Activated T-helper 17 cell treated with anti-CD3 and anti-CD28 coated beads, Interleukin-2, amount 50 U/mL, for 72 hours (primary cell): ENCODE measurements around the gene TDRD12. TPM values are rescaled to one million over a fixed set of nuclear protein-coding genes. Genes with fewer than 3 reads are reported as not detected.

Experiments used
- ATAC-seq: fragments of 150-1000 bp; cut with Tn5 transposase; replicated peaks from 2 replicates; pipeline ENCODE4 v1.10.0; 2021; ENCODE audit warnings: mild to moderate bottlenecking, moderate library complexity
- H3K27ac Mint-ChIP-seq: one replicate; pipeline ENCODE4 v1.8.0; 2022; ENCODE audit warnings: mixed read lengths
- H3K27me3 Mint-ChIP-seq: one replicate; pipeline ENCODE4 v1.8.0; 2022; ENCODE audit warnings: mixed read lengths
- H3K36me3 Mint-ChIP-seq: one replicate; pipeline ENCODE4 v1.8.0; 2022; ENCODE audit warnings: low read depth, mild to moderate bottlenecking, mixed read lengths
- H3K4me1 Mint-ChIP-seq: one replicate; pipeline ENCODE4 v1.8.0; 2022; ENCODE audit warnings: mixed read lengths
- H3K4me3 Mint-ChIP-seq: one replicate; pipeline ENCODE4 v1.8.0; 2022; ENCODE audit warnings: mild to moderate bottlenecking, mixed read lengths
- H3K9me3 Mint-ChIP-seq: one replicate; pipeline ENCODE4 v1.8.0; 2022; ENCODE audit warnings: mixed read lengths
- total RNA-seq, 2 donors: library from RNA; stranded (reverse); gene quantifications; one replicate each; pipeline ENCODE4 v1.2.3, GENCODE V29; 2022

Gene TDRD12
- total RNA-seq, 2 donors from 2014 or later, result 0.11 to 4.4 TPM

- Mint-ChIP-seq H3K4me1 (no peaks in the 10 kb centered on the region), H3K36me3 (no peaks in the 10 kb centered on the region), H3K4me3 (no peak overlapping the region), H3K27ac (no peak overlapping the region), H3K9me3 (no peaks in the 10 kb centered on the region), H3K27me3 (peaks cover 3% of the 10 kb centered on the region)
- ATAC-seq, result no peak
These were observed 98.3 kb downstream of the TDRD12 start for GRCh38 chr19:32817569-32818476.

- Mint-ChIP-seq H3K27me3 (peaks cover 3% of the 10 kb centered on the region), H3K9me3 (no peaks in the 10 kb centered on the region), H3K36me3 (no peaks in the 10 kb centered on the region), H3K4me3 (no peak overlapping the region), H3K27ac (no peak overlapping the region), H3K4me1 (no peaks in the 10 kb centered on the region)
- ATAC-seq, result no peak
These were observed 99.0 kb downstream of the TDRD12 start for GRCh38 chr19:32818536-32818935.

- no peak overlapping the region for H3K4me3 Mint-ChIP-seq
- no peaks in the 10 kb centered on the region for H3K36me3 Mint-ChIP-seq
- peaks cover 3% of the 10 kb centered on the region for H3K27me3 Mint-ChIP-seq
- no peak overlapping the region for H3K27ac Mint-ChIP-seq
- ATAC-seq, result no peak
- H3K4me1 Mint-ChIP-seq, result no peaks in the 10 kb centered on the region
- no peaks in the 10 kb centered on the region for H3K9me3 Mint-ChIP-seq
These were observed 100.1 kb downstream of the TDRD12 start for GRCh38 chr19:32819419-32820400.

- Mint-ChIP-seq H3K4me1 (no peaks in the 10 kb centered on the region), H3K27me3 (peaks cover 3% of the 10 kb centered on the region), H3K9me3 (no peaks in the 10 kb centered on the region), H3K27ac (no peak overlapping the region), H3K4me3 (no peak overlapping the region), H3K36me3 (no peaks in the 10 kb centered on the region)
- ATAC-seq, result no peak
These were observed 103.6 kb downstream of the TDRD12 start for GRCh38 chr19:32822916-32823746.

- Mint-ChIP-seq H3K27me3 (peaks cover 3% of the 10 kb centered on the region), H3K27ac (no peak overlapping the region), H3K9me3 (no peaks in the 10 kb centered on the region), H3K4me1 (no peaks in the 10 kb centered on the region), H3K4me3 (no peak overlapping the region), H3K36me3 (no peaks in the 10 kb centered on the region)
- no peak for ATAC-seq
These were observed 104.2 kb downstream of the TDRD12 start for GRCh38 chr19:32823747-32824102.

- H3K4me1 Mint-ChIP-seq, result peaks cover 4% of the 10 kb centered on the region
- H3K27ac Mint-ChIP-seq, result no peak overlapping the region
- H3K9me3 Mint-ChIP-seq, result no peaks in the 10 kb centered on the region
- no peak for ATAC-seq
- H3K36me3 Mint-ChIP-seq, result no peaks in the 10 kb centered on the region
- H3K27me3 Mint-ChIP-seq, result peaks cover 3% of the 10 kb centered on the region
- H3K4me3 Mint-ChIP-seq, result no peak overlapping the region
These were observed 104.7 kb downstream of the TDRD12 start for GRCh38 chr19:32824191-32824751.

GRCh38 chr19:32824916-32825608 is 105.5 kb downstream of the TDRD12 start:
- Mint-ChIP-seq H3K9me3 (no peaks in the 10 kb centered on the region), H3K4me3 (no peak overlapping the region), H3K4me1 (peaks cover 8% of the 10 kb centered on the region), H3K27me3 (peaks cover 3% of the 10 kb centered on the region), H3K27ac (no peak overlapping the region), H3K36me3 (no peaks in the 10 kb centered on the region)
- ATAC-seq, result no peak

GRCh38 chr19:32828139-32828538 is 108.6 kb downstream of the TDRD12 start:
- Mint-ChIP-seq H3K27me3 (no peaks in the 10 kb centered on the region), H3K4me1 (peaks cover 8% of the 10 kb centered on the region), H3K36me3 (no peaks in the 10 kb centered on the region), H3K9me3 (no peaks in the 10 kb centered on the region), H3K4me3 (no peak overlapping the region), H3K27ac (no peak overlapping the region)
- ATAC-seq, result no peak

GRCh38 chr19:32828643-32829344 is 109.2 kb downstream of the TDRD12 start:
- Mint-ChIP-seq H3K9me3 (no peaks in the 10 kb centered on the region), H3K36me3 (no peaks in the 10 kb centered on the region), H3K4me1 (peaks cover 8% of the 10 kb centered on the region), H3K27ac (peak overlapping the region; percentile 24), H3K27me3 (no peaks in the 10 kb centered on the region), H3K4me3 (no peak overlapping the region)
- no peak for ATAC-seq

GRCh38 chr19:32829345-32829896 is 109.9 kb downstream of the TDRD12 start:
- Mint-ChIP-seq H3K4me1 (peaks cover 8% of the 10 kb centered on the region), H3K27ac (peak overlapping the region; percentile 24), H3K27me3 (no peaks in the 10 kb centered on the region), H3K4me3 (peak overlapping the region; percentile 35), H3K36me3 (no peaks in the 10 kb centered on the region), H3K9me3 (no peaks in the 10 kb centered on the region)
- peak; percentile 60 for ATAC-seq

GRCh38 chr19:32830231-32831014 is 110.9 kb downstream of the TDRD12 start:
- Mint-ChIP-seq H3K9me3 (no peaks in the 10 kb centered on the region), H3K36me3 (no peaks in the 10 kb centered on the region), H3K4me3 (no peak overlapping the region), H3K27me3 (no peaks in the 10 kb centered on the region), H3K27ac (no peak overlapping the region), H3K4me1 (peaks cover 8% of the 10 kb centered on the region)
- ATAC-seq, result no peak

- Mint-ChIP-seq H3K4me1 (peaks cover 8% of the 10 kb centered on the region), H3K4me3 (no peak overlapping the region), H3K36me3 (no peaks in the 10 kb centered on the region), H3K9me3 (no peaks in the 10 kb centered on the region), H3K27ac (no peak overlapping the region), H3K27me3 (no peaks in the 10 kb centered on the region)
- ATAC-seq, result no peak
These were observed 112.0 kb downstream of the TDRD12 start for GRCh38 chr19:32831611-32832010.
